HG03575 (cell line): ENCODE measurements around the gene LTBP2.
A peak's percentile ranks its signal among the peaks of the same experiment; 100 is the strongest.

Experiments used
- ATAC-seq: cut with Tn5 transposase; IDR thresholded peaks from one replicate; pipeline ENCODE4 v1.9.1; 2021; ENCODE audit not compliant: unreplicated experiment, insufficient number of reproducible peaks, low FRiP score; ENCODE audit errors: extremely low read depth

The LTBP2 gene

DNA sequence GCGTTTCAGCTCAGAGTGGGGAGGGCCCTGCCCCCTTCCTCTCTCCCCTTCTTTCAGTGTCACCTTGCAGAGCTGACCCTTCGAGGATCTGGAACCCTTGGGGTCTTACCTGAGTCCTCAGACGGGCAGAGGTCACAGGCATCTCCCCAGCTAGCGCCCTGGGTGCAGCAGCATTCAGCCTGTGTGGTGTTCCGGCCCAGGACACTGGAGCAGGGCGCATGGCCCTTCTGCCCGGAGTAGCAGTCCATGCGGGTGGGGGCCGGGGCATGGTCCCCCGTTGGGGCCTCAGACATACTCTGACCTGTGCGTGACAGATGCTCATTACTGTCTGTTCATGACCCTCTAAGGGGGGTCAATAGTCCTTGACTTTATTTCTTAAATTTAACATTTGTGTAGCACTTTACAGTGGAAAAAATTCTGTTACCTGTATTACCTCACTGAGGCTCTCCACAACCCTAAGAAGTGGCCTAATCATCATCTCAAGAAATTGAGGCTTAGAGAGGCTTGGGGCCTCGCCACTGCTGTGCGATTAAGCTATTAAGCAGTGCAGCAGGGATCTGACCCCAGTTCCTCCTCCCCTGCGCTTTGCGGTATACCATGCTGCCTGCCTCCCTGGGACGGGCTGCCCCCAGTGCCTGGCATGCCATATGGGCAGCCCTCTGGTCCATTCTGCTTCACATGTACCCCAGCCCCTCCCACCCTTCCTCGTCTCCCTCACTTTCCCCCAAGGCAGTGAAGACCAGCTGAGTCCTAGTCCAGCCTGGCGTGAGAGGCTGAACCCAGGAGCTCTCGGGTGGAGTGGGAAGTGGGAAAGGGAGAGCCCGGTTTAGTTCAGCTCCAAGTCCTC is 106.9 kb downstream of the LTBP2 start:
- no peak for ATAC-seq

GRCh38 chr14:74504412-74504811 is 107.6 kb downstream of the LTBP2 start:
- no peak for ATAC-seq

DNA sequence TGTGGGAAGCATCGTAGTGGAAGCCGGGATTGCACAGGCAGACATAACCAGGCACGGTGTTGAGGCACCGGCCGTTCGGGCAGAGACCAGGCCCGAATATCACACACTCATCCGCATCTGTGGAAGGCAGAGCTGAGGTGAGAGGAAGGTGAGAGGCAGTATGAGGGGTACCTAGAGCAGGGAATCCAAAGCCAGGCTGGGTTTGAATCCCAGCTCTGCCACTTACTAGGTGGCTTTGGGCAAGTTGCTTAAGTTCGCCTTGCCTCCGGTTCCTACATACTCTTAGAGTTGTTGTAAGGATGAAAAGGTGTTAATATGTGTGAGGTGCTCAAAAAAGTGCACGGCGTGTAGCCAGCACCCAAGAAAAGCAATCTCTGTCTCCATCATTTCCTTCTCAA is 108.1 kb downstream of the LTBP2 start:
- no peak for ATAC-seq

DNA sequence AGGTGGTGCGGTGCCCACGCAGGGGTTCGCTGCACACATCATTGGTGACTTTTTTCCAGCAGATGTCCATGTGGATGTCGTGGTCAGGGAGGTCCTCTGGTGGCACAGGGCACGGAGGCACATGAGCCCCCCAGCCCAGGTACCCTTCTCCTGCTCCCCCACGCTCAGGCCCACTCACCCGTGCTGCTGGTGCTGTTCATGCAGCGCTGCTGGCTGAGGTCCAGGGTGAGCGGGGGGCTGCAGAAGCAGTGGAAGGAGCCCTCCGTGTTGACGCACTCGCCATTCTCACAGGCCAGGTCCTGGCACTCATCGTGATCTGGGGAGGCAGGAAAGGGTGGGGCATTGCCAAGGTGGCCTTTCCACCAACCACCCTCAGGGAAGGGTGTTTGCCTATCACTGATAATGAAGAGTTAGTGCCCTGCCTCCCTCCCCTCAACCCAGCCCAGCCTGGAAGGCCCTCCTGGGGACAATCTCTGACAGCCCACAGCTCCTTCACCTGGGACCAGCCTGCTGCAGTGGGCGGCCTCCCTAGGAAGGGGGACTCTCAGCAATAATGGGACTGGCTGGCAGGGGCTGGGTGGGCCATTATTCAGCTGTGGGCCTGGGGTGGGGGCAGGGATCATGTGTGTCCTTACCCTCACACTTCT is 108.6 kb downstream of the LTBP2 start:
- no peak for ATAC-seq

DNA sequence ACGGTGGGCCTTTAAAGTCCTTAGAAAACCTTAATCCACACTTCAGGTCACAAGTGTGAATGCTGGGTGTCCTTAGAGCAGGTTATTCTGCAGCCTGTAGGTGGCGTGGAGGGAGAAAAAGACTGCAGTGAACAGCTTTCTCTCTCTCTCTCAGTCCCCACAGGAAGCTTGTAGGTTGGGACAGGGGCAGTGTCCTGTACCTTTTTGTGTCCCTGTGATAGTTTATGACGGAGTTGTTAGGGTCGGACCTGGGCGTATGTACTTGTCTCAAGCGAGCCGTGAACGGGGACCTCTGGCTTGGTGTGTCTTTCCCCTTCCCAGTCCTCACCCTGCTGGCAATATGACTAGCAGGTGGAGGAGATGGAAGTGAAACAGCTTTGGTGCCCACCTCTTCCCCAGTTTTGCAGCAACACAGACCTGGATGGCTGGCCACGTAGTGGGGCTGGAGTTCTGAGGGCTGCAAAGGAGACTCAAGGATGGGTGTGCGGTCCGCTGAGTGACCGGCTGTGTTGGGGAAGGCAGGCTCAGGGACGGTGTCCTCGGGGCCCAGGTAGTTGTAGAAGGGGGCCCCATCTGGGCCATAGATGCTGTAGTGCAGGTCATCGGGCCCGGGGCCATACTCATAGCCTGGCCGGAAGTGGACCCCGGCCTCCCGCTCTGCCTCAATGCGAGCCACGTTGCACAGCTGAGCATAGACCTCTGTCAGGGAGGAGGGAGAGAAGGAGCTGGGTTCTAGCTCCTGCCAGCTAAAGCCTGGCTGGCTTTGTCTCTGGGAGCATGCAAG is 109.6 kb downstream of the LTBP2 start:
- no peak for ATAC-seq

GRCh38 chr14:74501691-74502090 is 110.3 kb downstream of the LTBP2 start:
- no peak for ATAC-seq

GRCh38 chr14:74501135-74501614 is 110.9 kb downstream of the LTBP2 start:
- ATAC-seq, result no peak

GRCh38 chr14:74500417-74501134 is 111.5 kb downstream of the LTBP2 start:
- ATAC-seq, result no peak

- no peak for ATAC-seq
Observed at GRCh38 chr14:74495356-74495755, 116.7 kb downstream of the LTBP2 start.

DNA sequence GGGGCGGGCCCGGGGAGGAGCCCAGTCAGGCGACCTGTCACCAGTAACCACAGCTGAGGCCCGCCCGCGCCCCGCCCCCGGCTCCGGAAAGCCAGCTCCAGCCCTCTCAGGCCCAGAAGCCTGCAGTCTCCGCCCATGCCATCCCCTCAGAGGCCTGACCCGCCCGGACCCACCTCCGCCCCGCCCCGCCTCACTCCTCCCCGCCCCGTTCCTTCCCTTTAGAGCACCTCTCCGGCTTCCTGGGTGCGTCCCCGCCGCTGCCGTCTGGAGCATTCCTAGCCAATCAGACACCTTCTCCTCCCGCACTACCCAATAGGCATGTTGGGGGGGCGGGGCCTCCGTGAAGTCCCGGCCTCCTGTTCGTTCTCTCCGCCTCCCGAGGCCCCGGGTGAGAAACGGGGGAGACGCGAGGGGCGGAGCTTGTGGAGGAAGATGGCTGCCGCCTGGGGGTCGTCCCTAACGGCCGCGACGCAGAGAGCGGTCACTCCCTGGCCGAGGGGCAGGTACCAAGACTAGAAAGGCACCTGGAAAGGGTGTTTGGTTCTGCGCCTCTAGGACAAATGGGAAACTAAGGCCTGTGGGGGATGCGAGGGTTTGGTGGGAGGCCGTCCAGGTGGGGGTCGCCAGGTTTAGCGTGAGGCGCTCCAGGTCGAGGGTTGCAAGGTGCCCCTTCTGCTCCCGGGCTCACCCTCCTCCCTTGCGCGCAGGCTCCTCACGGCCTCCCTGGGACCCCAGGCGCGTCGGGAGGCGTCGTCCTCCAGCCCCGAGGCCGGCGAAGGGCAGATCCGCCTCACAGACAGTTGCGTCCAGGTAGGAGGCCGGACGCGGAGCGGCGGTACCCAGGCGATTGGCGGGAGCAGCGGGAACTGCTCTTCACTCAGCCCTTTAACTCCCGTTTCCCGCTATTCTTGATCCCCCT is 118.4 kb downstream of the LTBP2 start, which contains the start of gene ISCA2:
TSS of gene ISCA2 (plus strand) at position 423 of the 919 bp plus-strand sequence. CDS start at position 433, 10 bp downstream.
- peak; percentile 75 for ATAC-seq

GRCh38 chr14:74492776-74493342 is 119.2 kb downstream of the LTBP2 start, which contains the start of gene NPC2:
NPC2 (minus strand) TSS chr14:74493305; CDS start chr14:74493274, 31 bp downstream.
- ATAC-seq, result no peak

GRCh38 chr14:74491956-74492775 is 119.9 kb downstream of the LTBP2 start:
- no peak for ATAC-seq

DNA sequence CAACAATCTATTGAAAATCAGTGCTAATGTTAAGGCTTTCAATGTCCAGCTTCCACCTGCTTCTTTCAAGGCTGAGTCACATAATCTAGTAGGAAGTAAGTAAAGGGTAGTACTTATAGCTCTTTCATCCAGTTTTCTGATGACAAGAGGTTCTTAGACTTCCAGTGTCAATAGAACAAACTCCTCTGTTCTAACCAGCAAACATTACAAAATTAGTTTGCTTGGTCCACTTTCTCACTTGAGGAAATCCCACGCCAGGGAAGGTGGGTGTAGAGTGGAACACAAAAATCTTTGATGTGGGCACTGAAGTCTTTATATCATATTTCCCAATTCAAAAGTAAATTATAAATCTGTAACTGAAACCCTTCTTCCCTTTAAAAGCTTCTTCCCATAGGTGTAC is 121.6 kb downstream of the LTBP2 start:
- ATAC-seq, result no peak

DNA sequence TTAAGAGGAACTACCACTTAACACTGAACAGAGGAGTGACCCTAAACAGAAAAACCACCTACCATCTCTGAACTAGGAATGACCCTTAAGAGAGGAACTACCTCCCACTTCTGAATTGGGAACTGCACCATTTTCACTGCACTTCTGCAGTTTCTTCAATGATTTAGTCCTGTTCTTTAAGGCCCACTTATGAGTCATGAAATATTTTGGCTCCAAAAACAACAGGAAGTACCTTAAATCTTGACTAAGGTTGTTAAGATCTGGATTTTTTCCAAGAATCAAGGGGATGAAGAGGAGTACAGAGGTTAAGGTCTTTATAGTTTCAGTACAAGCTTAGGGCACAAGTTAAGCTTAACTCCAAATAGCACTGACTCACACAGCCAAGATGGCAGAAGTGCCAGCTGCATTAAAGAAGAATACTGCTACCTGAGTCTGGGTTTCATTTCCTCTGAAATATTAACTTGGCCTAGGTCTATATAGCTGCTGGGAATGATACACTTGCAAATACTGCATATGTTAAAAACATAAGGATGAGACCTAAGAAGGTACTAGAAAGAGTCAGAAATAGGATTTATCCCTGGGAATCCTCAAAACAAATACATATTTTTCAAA is 123.1 kb downstream of the LTBP2 start:
- ATAC-seq, result no peak

GRCh38 chr14:74486164-74486563 is 125.9 kb downstream of the LTBP2 start:
- ATAC-seq, result no peak

GRCh38 chr14:74483321-74483720 is 128.7 kb downstream of the LTBP2 start:
- no peak for ATAC-seq
